Activated B cell treated with CpG ODN at 0.5 μM for 24 hours (primary cell): ENCODE data around the gene SP6. TPM values are rescaled to one million over a fixed set of nuclear protein-coding genes. Genes with fewer than 3 reads are reported as not detected.

Source experiments
- ATAC-seq: fragments of 200-7000 bp; cut with Tn5 transposase; one replicate; pipeline ENCODE4 v1.10.0; 2021; ENCODE audit warnings: low read depth, mild to moderate bottlenecking, moderate library complexity
- CTCF ChIA-PET: fragments of 350-600 bp; sonication (Branson Sonifier 250); formaldehyde crosslinking; loops from one replicate; lab custom pipeline; 2021; ENCODE audit warnings: antibody characterized with exemption; lab: Charles Lee
- POLR2A ChIA-PET: fragments of 350-600 bp; sonication (Branson Sonifier 250); formaldehyde crosslinking; loops from one replicate; lab custom pipeline; 2021; ENCODE audit warnings: antibody characterized with exemption; lab: Charles Lee
- DNase-seq: peaks from one replicate; pipeline ENCODE4 v3.0.0; 2022
- H3K27ac Mint-ChIP-seq: one replicate; pipeline ENCODE4 v1.8.0; 2020; ENCODE audit warnings: mixed read lengths
- H3K27me3 Mint-ChIP-seq: one replicate; pipeline ENCODE4 v1.8.0; 2021; ENCODE audit warnings: mixed read lengths
- H3K36me3 Mint-ChIP-seq: one replicate; pipeline ENCODE4 v1.8.0; 2021; ENCODE audit warnings: low read depth, mixed read lengths
- H3K4me1 Mint-ChIP-seq: one replicate; pipeline ENCODE4 v1.8.0; 2021; ENCODE audit warnings: mixed read lengths
- H3K4me3 Mint-ChIP-seq: one replicate; pipeline ENCODE4 v1.8.0; 2020; ENCODE audit warnings: mild to moderate bottlenecking, mixed read lengths
- H3K9me3 Mint-ChIP-seq: one replicate; pipeline ENCODE4 v1.8.0; 2020; ENCODE audit warnings: mixed read lengths
- intact Hi-C: fragments of 100-400 bp; cut with micrococcal nuclease; formaldehyde crosslinking; loops from one replicate; pipeline ENCODE4 v1.15.1; 2024
- total RNA-seq: library from RNA; stranded (reverse); gene quantifications from 2 replicates; pipeline ENCODE4 v1.2.3, GENCODE V29; 2022
- TF ChIP-seq, protein P1 (sequence below): fragments of 200-600 bp; IDR thresholded peaks from one replicate; pipeline ENCODE4 v1.8.0; 2022; ENCODE audit warnings: antibody characterized with exemption, mild to moderate bottlenecking

Gene SP6
- total RNA-seq, 1 donor from 2014 or later = 0.09 TPM

- CTCF ChIA-PET = interaction anchor here (0.6 to 1.2 kb wide), 4 partner anchors 9 to 59 kb away, joined by 3 to 5 read pairs (median 4); partner anchors contain the start of genes OSBPL7 and SCRN2
- POLR2A ChIA-PET = interaction anchor here (0.6 to 3.1 kb wide), 15 partner anchors 9 to 217 kb away, joined by 3 to 53 read pairs (median 6); partner anchors contain the start of genes CDK5RAP3, KPNB1, NFE2L1 and OSBPL7
- Mint-ChIP-seq H3K36me3 (peaks cover 34% of the 10 kb centered on the region), H3K4me3 (peak within 1 kb of the TSS; percentile 96), H3K27me3 (no peaks in the 10 kb centered on the region), H3K9me3 (no peaks in the 10 kb centered on the region), H3K27ac (peak within 1 kb of the TSS; percentile 92), H3K4me1 (peaks cover 29% of the 10 kb centered on the region)
- TF ChIP-seq, protein P1, sequence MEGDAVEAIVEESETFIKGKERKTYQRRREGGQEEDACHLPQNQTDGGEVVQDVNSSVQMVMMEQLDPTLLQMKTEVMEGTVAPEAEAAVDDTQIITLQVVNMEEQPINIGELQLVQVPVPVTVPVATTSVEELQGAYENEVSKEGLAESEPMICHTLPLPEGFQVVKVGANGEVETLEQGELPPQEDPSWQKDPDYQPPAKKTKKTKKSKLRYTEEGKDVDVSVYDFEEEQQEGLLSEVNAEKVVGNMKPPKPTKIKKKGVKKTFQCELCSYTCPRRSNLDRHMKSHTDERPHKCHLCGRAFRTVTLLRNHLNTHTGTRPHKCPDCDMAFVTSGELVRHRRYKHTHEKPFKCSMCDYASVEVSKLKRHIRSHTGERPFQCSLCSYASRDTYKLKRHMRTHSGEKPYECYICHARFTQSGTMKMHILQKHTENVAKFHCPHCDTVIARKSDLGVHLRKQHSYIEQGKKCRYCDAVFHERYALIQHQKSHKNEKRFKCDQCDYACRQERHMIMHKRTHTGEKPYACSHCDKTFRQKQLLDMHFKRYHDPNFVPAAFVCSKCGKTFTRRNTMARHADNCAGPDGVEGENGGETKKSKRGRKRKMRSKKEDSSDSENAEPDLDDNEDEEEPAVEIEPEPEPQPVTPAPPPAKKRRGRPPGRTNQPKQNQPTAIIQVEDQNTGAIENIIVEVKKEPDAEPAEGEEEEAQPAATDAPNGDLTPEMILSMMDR = no peak
- DNase-seq (peak; percentile 87), ATAC-seq (peak; percentile 96)
- intact Hi-C loops = loop anchor here (1.0 to 2.0 kb wide), 4 partner anchors 10 to 140 kb away; partner anchors contain the start of genes CDK5RAP3, OSBPL7 and SCRN2
Measured at GRCh38 chr17:47831003-47831933, 19.7 kb downstream of the SP6 start, which contains the start of the genes LRRC46 and MRPL10. Gene LRRC46, plus strand, starts transcription at chr17:47831670. Its CDS starts 320 bp downstream, at chr17:47831990. Gene MRPL10, minus strand, starts transcription at chr17:47831541. Its CDS starts 30 bp downstream, at chr17:47831511.

GRCh38 chr17:47830396-47831002, 20.5 kb downstream of the SP6 start:
- H3K4me3 Mint-ChIP-seq = peak overlapping the region; percentile 96
- peaks cover 41% of the 10 kb centered on the region for H3K36me3 Mint-ChIP-seq
- no peaks in the 10 kb centered on the region for H3K9me3 Mint-ChIP-seq
- ChIA-PET POLR2A (interaction anchor here (1.2 to 3.1 kb wide), 8 partner anchors 9 to 141 kb away, joined by 3 to 53 read pairs (median 11); partner anchors contain the start of genes CDK5RAP3, OSBPL7, PNPO and SP2), CTCF (interaction anchor here (1.1 to 1.2 kb wide), 3 partner anchors 8 to 59 kb away, joined by 3 to 5 read pairs (median 4); partner anchors contain the start of gene OSBPL7)
- TF ChIP-seq, protein P1 = no peak
- DNase-seq = no peak
- peak overlapping the region; percentile 92 for H3K27ac Mint-ChIP-seq
- no peak for ATAC-seq
- peaks cover 29% of the 10 kb centered on the region for H3K4me1 Mint-ChIP-seq
- no peaks in the 10 kb centered on the region for H3K27me3 Mint-ChIP-seq
- intact Hi-C loops = loop anchor here (1.0 to 2.0 kb wide), 4 partner anchors 9 to 140 kb away; partner anchors contain the start of genes CDK5RAP3, OSBPL7 and SCRN2

DNA sequence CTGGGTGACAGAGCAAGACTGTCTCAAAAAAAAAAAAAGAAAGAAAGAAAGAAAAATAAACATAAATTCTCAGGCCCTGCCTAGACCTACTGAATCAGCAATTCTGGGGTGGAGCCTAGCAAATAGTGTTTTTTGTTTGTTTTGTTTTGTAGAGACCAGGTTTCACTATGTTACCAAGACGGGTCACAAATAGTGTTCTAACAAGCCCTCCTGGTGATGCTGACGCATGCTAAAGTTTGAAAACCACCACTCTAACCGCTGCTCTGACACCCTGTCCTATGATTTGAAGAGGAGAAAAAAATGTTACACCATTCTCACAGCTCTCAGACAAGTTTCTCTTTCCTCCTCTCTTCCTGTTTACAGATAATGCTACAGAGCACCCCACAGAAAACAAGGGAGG, 21.1 kb downstream of the SP6 start:
- intact Hi-C loops = loop anchor here (2.0 kb wide), 1 partner anchor 141 kb away; the partner anchor contains the start of gene CDK5RAP3
- peak overlapping the region; percentile 96 for H3K4me3 Mint-ChIP-seq
- no peak for ATAC-seq
- TF ChIP-seq, protein P1 = no peak
- ChIA-PET CTCF (no interaction called here), POLR2A (interaction anchor here (0.7 to 3.1 kb wide), 4 partner anchors 8 to 141 kb away, joined by 5 to 53 read pairs (median 26); partner anchors contain the start of genes CDK5RAP3, OSBPL7 and SP2)
- DNase-seq = no peak
- H3K27ac Mint-ChIP-seq = no peak overlapping the region
- peaks cover 45% of the 10 kb centered on the region for H3K36me3 Mint-ChIP-seq
- no peaks in the 10 kb centered on the region for H3K27me3 Mint-ChIP-seq
- peaks cover 29% of the 10 kb centered on the region for H3K4me1 Mint-ChIP-seq
- no peaks in the 10 kb centered on the region for H3K9me3 Mint-ChIP-seq

DNA sequence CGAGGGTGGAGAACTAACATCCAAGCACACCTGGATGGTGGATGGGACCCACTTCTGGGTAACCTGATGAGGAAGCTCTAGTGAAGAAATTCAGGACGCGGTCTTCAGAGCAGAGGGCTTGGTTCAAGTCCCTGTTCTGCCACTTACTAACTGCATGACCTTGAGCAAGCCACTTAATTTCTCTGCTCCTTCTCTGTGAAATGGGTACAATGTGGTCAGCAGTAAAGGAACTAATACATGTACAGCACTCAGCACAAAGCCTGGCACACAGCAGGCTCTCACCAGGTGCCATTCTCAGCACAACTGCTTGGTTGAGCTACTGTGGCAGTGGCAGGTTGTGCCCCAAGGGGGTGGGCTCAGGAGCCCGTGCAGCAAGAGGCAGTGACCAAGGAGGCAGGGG, 27.4 kb downstream of the SP6 start:
- H3K4me1 Mint-ChIP-seq = peaks cover 26% of the 10 kb centered on the region
- no peaks in the 10 kb centered on the region for H3K9me3 Mint-ChIP-seq
- no peak overlapping the region for H3K27ac Mint-ChIP-seq
- ChIA-PET POLR2A (no interaction called here), CTCF (no interaction called here)
- DNase-seq = no peak
- H3K4me3 Mint-ChIP-seq = no peak overlapping the region
- intact Hi-C loops = no loop called here
- H3K27me3 Mint-ChIP-seq = no peaks in the 10 kb centered on the region
- ATAC-seq = no peak
- H3K36me3 Mint-ChIP-seq = peaks cover 59% of the 10 kb centered on the region
- TF ChIP-seq, protein P1 = no peak
